GM23338 (cell line): Measurements from ENCODE around the gene FYTTD1. TPM values are rescaled to one million over a fixed set of nuclear protein-coding genes. Genes with fewer than 3 reads are reported as not detected.

Source experiments
- ATAC-seq: fragments of 200-7000 bp; cut with Tn5 transposase; 3 replicates; pipeline ENCODE4 v1.9.1; 2020
- DNase-seq: peaks from one replicate; pipeline ENCODE4 v3.0.0-alpha.2; 2015; ENCODE audit warnings: low spot score
- H2AFZ ChIP-seq: fragments of 200-600 bp; sonication (generic); 2 replicates; pipeline ENCODE4 v1.8.0; 2016; ENCODE audit warnings: antibody characterized with exemption, mild to moderate bottlenecking, moderate library complexity
- H3F3A ChIP-seq: fragments of 200-600 bp; sonication (generic); replicated peaks from 2 replicates; pipeline ENCODE4 v1.8.0; 2017; ENCODE audit warnings: antibody characterized with exemption, mixed run types, low read depth
- H3K27ac ChIP-seq: fragments of 200-600 bp; sonication (generic); 2 replicates; pipeline ENCODE4 v1.6.1; 2016; ENCODE audit warnings: low read depth
- H3K27me3 ChIP-seq: fragments of 200-600 bp; sonication (generic); 2 replicates; pipeline ENCODE4 v1.8.0; 2016; ENCODE audit warnings: mild to moderate bottlenecking, mixed run types, moderate library complexity; ENCODE audit not compliant: insufficient read depth
- H3K36me3 ChIP-seq: fragments of 200-600 bp; sonication (generic); 2 replicates; pipeline ENCODE4 v1.8.0; 2016; ENCODE audit warnings: mild to moderate bottlenecking; ENCODE audit not compliant: insufficient read depth
- H3K4me1 ChIP-seq: fragments of 200-600 bp; sonication (generic); 2 replicates; pipeline ENCODE4 v1.8.0; 2016; ENCODE audit warnings: mild to moderate bottlenecking, moderate library complexity; ENCODE audit not compliant: insufficient read depth
- H3K4me2 ChIP-seq: fragments of 200-600 bp; sonication (generic); 2 replicates; pipeline ENCODE4 v1.7.1; 2017; ENCODE audit warnings: mixed run types
- H3K4me3 ChIP-seq: fragments of 200-600 bp; sonication (generic); 2 replicates; pipeline ENCODE4 v1.6.1; 2016; ENCODE audit warnings: mixed run types
- H3K79me2 ChIP-seq: fragments of 200-600 bp; sonication (generic); replicated peaks from 2 replicates; pipeline ENCODE4 v1.8.0; 2017; ENCODE audit warnings: mild to moderate bottlenecking; ENCODE audit not compliant: insufficient read depth
- H3K9me2 ChIP-seq: fragments of 200-600 bp; sonication (generic); 2 replicates; pipeline ENCODE4 v1.8.0; 2017; ENCODE audit not compliant: insufficient read depth
- H4K20me1 ChIP-seq: fragments of 200-600 bp; sonication (generic); replicated peaks from 2 replicates; pipeline ENCODE4 v1.8.0; 2017; ENCODE audit warnings: mild to moderate bottlenecking; ENCODE audit not compliant: insufficient read depth
- H3K27ac Mint-ChIP-seq: 2 replicates; pipeline ENCODE4 v1.8.0; 2020; ENCODE audit warnings: inconsistent platforms, mild to moderate bottlenecking, moderate library complexity, mixed read lengths
- H3K27me3 Mint-ChIP-seq: 3 replicates; pipeline ENCODE4 v1.8.0; 2022; ENCODE audit warnings: low read depth, mild to moderate bottlenecking, moderate library complexity, mixed read lengths, inconsistent platforms; ENCODE audit not compliant: insufficient read depth, poor library complexity
- H3K36me3 Mint-ChIP-seq: 3 replicates; pipeline ENCODE4 v1.8.0; 2021; ENCODE audit warnings: low read depth, mild to moderate bottlenecking, inconsistent platforms, moderate library complexity, mixed read lengths
- H3K4me1 Mint-ChIP-seq: 3 replicates; pipeline ENCODE4 v1.8.0; 2020; ENCODE audit warnings: mild to moderate bottlenecking, inconsistent platforms, mixed read lengths
- H3K4me3 Mint-ChIP-seq: 3 replicates; pipeline ENCODE4 v1.8.0; 2021; ENCODE audit warnings: moderate library complexity, mild to moderate bottlenecking, inconsistent platforms, mixed read lengths
- H3K9me3 Mint-ChIP-seq: 3 replicates; pipeline ENCODE4 v1.8.0; 2020; ENCODE audit warnings: moderate library complexity, mild to moderate bottlenecking, inconsistent platforms, mixed read lengths
- CREB1 ChIP-seq: fragments of 250-450 bp; sonication (Bioruptor Pico); IDR thresholded peaks from 2 replicates; pipeline ENCODE4 v1.5.0; 2020; ENCODE audit warnings: low read depth, mild to moderate bottlenecking, moderate library complexity
- EZH2 ChIP-seq: fragments of 200-600 bp; sonication (generic); IDR thresholded peaks from one replicate; pipeline ENCODE4 v1.8.0; 2017; ENCODE audit warnings: antibody characterized with exemption, mild to moderate bottlenecking, low read depth; ENCODE audit not compliant: unreplicated experiment
- JUNB ChIP-seq: IDR thresholded peaks from one replicate; pipeline ENCODE4 v1.6.1; 2016; ENCODE audit warnings: antibody characterized with exemption; ENCODE audit not compliant: unreplicated experiment
- POLR2AphosphoS5 ChIP-seq: IDR thresholded peaks from 2 replicates; pipeline ENCODE4 v1.6.1; 2016; ENCODE audit warnings: antibody characterized with exemption, low read depth
- STAT1 ChIP-seq: IDR thresholded peaks from one replicate; pipeline ENCODE4 v1.6.1; 2016; ENCODE audit warnings: antibody characterized with exemption; ENCODE audit not compliant: unreplicated experiment
- ZNF331 ChIP-seq: fragments of 250-450 bp; sonication (Bioruptor Pico); IDR thresholded peaks from 2 replicates; pipeline ENCODE4 v1.5.0; 2020; ENCODE audit warnings: low read depth, mild to moderate bottlenecking, moderate library complexity
- polyA plus RNA-seq: library from polyadenylated mRNA; unstranded; fragments of >200 nt; fragmentation: Nextera tagmentation; extraction: Ambion mirVana; gene quantifications from 2 replicates; pipeline ENCODE4 v1.2.1, GENCODE V29; 2016
- total RNA-seq: library from RNA; depleted of rRNA; stranded (reverse); fragments of >200 nt; shearing (Covaris generic); gene quantifications from 2 replicates; pipeline ENCODE4 v1.2.3, GENCODE V29; 2014
- TF ChIP-seq, protein P1 (sequence below), 2 experiments: fragments of 200-600 bp in 1 of 2; sonication (generic) in 1 of 2; conservative IDR thresholded peaks; 2 replicates each; pipeline versions ENCODE4 v1.5.1 to v1.6.1; 2016 to 2017; ENCODE audit warnings: antibody characterized with exemption in 2 of 2, low read depth in 2 of 2, mild to moderate bottlenecking in 2 of 2, moderate library complexity in 1 of 2
- TF ChIP-seq, protein P2 (sequence below): IDR thresholded peaks from one replicate; pipeline ENCODE4 v1.6.1; 2018; ENCODE audit warnings: antibody characterized with exemption; ENCODE audit not compliant: unreplicated experiment
- TF ChIP-seq, protein P3 (sequence below): IDR thresholded peaks from 2 replicates; pipeline ENCODE4 v1.6.1; 2016; ENCODE audit warnings: antibody characterized with exemption

The FYTTD1 gene
- total and polyA plus RNA-seq, 2 experiments from 2014 or later = 13.7 to 14.8 TPM

DNA sequence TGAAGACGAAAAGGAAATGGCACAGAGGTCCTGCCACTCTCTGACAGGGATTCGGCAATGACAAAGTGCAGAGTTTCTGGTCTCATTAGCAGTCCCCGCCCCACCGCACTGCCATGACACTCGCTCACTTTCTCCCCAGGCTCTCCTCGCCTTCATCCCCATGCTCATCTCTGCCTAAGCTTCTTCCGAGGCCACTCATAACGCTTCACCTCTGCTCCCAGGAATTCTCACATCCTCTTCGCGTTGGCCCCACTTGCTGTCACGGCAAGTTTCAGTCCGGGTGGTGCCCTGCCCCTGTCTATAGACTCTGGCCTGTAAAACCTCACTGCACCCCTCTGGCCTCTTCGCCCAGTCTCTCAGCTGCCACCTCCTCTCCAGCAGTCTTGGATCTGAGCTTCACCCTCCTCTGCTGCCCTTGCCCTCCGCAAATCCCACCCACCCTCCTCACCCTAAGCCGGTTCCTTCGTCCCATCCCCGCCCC lies 13.6 kb upstream of the FYTTD1 start (continued):
- TF ChIP-seq, protein P1, sequence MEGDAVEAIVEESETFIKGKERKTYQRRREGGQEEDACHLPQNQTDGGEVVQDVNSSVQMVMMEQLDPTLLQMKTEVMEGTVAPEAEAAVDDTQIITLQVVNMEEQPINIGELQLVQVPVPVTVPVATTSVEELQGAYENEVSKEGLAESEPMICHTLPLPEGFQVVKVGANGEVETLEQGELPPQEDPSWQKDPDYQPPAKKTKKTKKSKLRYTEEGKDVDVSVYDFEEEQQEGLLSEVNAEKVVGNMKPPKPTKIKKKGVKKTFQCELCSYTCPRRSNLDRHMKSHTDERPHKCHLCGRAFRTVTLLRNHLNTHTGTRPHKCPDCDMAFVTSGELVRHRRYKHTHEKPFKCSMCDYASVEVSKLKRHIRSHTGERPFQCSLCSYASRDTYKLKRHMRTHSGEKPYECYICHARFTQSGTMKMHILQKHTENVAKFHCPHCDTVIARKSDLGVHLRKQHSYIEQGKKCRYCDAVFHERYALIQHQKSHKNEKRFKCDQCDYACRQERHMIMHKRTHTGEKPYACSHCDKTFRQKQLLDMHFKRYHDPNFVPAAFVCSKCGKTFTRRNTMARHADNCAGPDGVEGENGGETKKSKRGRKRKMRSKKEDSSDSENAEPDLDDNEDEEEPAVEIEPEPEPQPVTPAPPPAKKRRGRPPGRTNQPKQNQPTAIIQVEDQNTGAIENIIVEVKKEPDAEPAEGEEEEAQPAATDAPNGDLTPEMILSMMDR (conservative IDR thresholded peaks at IDR 0.05; ENCODE audit: low read depth in 2 of 2) = no peak
- TF ChIP-seq JUNB (no peak), CREB1 (CRISPR knock-in tag) (no peak)
- TF ChIP-seq, protein P2, sequence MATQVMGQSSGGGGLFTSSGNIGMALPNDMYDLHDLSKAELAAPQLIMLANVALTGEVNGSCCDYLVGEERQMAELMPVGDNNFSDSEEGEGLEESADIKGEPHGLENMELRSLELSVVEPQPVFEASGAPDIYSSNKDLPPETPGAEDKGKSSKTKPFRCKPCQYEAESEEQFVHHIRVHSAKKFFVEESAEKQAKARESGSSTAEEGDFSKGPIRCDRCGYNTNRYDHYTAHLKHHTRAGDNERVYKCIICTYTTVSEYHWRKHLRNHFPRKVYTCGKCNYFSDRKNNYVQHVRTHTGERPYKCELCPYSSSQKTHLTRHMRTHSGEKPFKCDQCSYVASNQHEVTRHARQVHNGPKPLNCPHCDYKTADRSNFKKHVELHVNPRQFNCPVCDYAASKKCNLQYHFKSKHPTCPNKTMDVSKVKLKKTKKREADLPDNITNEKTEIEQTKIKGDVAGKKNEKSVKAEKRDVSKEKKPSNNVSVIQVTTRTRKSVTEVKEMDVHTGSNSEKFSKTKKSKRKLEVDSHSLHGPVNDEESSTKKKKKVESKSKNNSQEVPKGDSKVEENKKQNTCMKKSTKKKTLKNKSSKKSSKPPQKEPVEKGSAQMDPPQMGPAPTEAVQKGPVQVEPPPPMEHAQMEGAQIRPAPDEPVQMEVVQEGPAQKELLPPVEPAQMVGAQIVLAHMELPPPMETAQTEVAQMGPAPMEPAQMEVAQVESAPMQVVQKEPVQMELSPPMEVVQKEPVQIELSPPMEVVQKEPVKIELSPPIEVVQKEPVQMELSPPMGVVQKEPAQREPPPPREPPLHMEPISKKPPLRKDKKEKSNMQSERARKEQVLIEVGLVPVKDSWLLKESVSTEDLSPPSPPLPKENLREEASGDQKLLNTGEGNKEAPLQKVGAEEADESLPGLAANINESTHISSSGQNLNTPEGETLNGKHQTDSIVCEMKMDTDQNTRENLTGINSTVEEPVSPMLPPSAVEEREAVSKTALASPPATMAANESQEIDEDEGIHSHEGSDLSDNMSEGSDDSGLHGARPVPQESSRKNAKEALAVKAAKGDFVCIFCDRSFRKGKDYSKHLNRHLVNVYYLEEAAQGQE = no peak

DNA sequence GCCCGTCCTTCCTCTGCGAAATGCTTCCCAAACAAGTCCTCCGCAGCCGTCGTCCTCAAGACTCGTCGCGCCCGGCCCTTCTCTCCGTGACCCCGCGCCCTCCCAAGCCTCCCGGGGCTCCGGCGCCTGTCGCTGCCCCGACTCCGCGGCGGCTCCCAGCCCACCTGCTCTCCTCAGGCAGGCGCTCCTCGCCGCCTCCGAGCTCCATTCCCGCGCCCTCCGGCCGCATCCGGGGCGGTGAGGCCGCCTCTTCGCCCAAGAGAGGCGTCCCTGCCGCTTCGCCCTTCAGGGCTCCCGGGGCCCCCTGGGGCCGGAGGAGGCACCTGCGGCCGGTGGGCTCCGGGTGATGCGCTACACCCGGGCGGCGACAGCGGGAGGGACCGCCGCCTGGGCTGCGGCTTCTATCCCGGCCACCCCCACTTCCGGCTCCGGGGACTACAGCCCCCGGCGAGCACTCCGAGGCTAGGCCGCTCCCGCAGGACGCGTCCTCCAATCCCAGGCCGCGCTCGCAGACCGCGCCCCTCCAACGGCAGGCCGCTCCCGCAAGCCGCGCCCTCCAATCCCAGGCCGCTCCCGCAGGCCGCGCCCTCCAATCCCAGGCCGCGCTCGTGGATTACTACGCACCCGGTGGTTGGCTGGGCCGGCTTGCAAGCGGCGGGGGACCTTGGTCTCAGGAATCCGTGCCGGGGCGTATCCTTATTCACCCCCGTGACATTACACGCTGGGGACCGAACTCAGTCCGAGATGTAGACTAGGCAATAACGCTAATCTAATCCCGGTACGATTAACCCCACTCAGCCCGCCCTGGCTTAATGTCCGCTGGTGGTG lies 13.0 kb upstream of the FYTTD1 start, which contains the start of gene RUBCN:
RUBCN (minus strand) TSS at position 414 of the 828 bp plus-strand sequence; CDS start at position 229, 185 bp downstream.
- H4K20me1 ChIP-seq = peaks cover 7% of the 10 kb centered on the region
- peaks cover 16% of the 10 kb centered on the region for H3K4me1 Mint-ChIP-seq
- DNase-seq (peak; percentile 99), ATAC-seq (peak; percentile 98)
- H3K27ac ChIP-seq = peak within 1 kb of the TSS; percentile 67; the same call in 1 of the 2 replicates
- peaks cover 7% of the 10 kb centered on the region; the same call in 1 of the 2 replicates for H3F3A ChIP-seq
- peak within 1 kb of the TSS; percentile 90 for H3K4me3 Mint-ChIP-seq
- no peaks in the 10 kb centered on the region for H3K9me3 Mint-ChIP-seq
- no peaks in the 10 kb centered on the region for H3K36me3 ChIP-seq
- H3K4me1 ChIP-seq = peaks cover 8% of the 10 kb centered on the region; the same call in 1 of the 2 replicates
- H3K4me3 ChIP-seq = peak within 1 kb of the TSS; percentile 75
- no peaks in the 10 kb centered on the region for H3K27me3 ChIP-seq
- peak within 1 kb of the TSS; percentile 82; the same call in 1 of the 2 replicates for H2AFZ ChIP-seq
- H3K27ac Mint-ChIP-seq = peak within 1 kb of the TSS; percentile 88
- H3K4me2 ChIP-seq = peak within 1 kb of the TSS; percentile 96
- H3K36me3 Mint-ChIP-seq = no peaks in the 10 kb centered on the region; the same call in 2 of the 3 replicates
- peaks cover 9% of the 10 kb centered on the region for H3K27me3 Mint-ChIP-seq
- H3K79me2 ChIP-seq = peaks cover 29% of the 10 kb centered on the region
- H3K9me2 ChIP-seq = no peaks in the 10 kb centered on the region
- TF ChIP-seq, protein P1 (conservative IDR thresholded peaks at IDR 0.05; ENCODE audit: low read depth in 2 of 2) = no peak
- TF ChIP-seq CREB1 (CRISPR knock-in tag) (peak; percentile 26), POLR2AphosphoS5 (peak; percentile 89), ZNF331 (CRISPR knock-in tag) (no peak), EZH2 (no peak), STAT1 (no peak), JUNB (no peak)
- TF ChIP-seq, protein P2 = no peak
- TF ChIP-seq, protein P3, sequence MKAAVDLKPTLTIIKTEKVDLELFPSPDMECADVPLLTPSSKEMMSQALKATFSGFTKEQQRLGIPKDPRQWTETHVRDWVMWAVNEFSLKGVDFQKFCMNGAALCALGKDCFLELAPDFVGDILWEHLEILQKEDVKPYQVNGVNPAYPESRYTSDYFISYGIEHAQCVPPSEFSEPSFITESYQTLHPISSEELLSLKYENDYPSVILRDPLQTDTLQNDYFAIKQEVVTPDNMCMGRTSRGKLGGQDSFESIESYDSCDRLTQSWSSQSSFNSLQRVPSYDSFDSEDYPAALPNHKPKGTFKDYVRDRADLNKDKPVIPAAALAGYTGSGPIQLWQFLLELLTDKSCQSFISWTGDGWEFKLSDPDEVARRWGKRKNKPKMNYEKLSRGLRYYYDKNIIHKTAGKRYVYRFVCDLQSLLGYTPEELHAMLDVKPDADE = peak; percentile 85
